HG02943 (cell line): ENCODE measurements around the gene GUCD1.
"Not testable (repeated sequence)": the region's sequence is repeated elsewhere in the genome, so short reads cannot be mapped to it uniquely, and the experiment has no call there.

ENCODE experiments used
- ATAC-seq: cut with Tn5 transposase; IDR thresholded peaks from one replicate; pipeline ENCODE4 v1.9.1; 2021; ENCODE audit warnings: mild to moderate bottlenecking, low read depth, moderate library complexity; ENCODE audit not compliant: unreplicated experiment

GUCD1 gene

DNA sequence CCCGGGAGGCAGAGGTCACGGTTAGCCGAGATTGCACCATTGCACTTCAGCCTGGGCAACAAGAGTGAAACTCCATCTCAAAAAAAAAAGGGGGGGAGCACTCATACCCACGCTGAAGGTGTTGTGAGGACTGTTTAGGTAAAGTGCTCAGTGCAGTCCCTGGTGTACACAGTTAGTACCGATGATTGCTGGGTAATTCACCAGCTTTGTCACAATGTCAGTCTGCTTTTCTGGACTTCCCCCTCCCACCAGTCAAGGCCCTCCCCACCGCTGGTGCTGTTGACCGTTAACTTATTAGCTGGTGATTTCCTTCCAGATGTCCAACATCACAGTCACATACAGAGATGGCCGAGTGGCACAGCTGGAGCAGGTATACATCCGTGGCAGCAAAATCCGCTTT lies 12.7 kb upstream of the GUCD1 start:
- ATAC-seq: no peak

DNA sequence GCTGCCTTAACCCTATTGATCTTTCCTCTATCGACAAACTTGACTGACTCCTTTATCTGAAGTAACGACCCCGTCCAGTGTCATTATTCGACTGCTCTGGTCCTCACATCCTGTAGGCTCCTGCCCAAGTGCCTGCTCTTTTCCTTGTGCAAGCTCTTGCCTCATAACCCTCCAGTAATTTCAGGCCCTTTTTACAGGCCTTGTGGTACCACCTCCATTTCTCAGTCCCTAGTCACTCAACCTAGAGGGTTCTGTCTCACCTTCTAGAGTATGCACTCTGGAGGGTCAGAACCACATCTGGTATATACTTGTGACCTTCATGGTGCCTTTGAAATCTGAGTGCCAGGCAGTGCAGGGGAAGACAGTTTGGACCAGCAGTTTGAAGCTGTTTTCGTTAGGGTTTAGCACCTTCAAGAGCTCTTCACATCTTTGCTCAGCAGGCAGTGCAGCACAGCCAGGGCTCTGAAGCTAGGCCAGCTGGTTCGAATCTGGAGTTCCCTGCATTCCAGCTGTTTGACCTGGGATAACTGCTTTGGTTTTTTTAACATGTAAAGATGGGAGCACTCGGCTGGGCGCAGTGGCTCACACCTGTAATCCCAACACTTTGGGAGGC lies 12.1 kb upstream of the GUCD1 start:
- ATAC-seq: no peak

DNA sequence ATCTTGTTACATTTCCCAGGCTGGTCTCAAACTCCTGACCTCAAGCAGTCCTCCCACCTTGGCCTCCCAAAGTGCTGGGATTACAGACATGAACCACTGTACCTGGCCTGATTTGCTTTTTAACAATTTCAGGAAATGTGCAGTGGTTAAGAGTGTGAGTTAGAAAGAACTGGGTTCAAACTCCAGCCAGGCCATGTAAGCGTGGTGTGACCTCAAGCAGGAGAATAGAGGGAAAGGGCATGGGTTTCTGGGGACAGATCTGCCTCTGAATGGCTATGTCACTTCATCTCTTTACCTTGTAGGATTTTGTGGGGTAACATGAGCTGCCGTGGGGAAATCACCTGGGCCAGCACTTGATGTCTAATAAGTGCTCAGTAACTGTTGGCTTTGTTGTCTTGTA lies 10.1 kb upstream of the GUCD1 start:
- ATAC-seq: no peak

DNA sequence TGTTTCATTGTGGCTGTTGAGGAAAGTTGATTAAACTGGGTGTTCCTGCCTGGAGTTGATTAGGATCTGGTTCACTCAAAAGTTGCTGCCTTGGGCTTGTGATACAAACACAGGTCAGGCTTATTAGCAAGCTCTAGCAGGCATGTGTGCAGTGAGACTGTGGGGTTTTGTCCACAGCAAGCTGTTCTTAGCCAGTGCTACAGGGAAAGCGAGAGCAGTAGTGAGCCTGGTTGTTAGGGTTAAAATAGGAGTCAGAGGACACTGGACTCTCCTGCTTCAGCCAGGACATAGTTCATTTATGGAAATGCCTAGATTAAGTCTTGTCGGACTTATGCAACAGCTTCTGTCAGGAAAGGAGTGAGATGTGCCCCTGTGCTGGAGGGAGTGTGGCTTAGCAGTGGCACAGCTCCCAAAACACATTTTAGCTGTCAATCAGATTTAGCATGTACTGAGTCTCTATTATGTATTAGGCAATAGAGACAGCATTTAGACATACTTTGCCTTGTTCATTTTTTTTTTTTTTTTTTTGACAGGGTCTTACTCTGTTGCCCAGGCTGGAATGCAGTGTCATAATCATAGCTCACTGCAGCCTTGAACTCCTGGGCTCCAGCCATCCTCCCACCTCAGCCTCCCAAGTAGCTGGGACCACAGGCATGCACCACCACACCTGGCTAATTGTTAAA lies 9.6 kb upstream of the GUCD1 start:
- no peak for ATAC-seq

DNA sequence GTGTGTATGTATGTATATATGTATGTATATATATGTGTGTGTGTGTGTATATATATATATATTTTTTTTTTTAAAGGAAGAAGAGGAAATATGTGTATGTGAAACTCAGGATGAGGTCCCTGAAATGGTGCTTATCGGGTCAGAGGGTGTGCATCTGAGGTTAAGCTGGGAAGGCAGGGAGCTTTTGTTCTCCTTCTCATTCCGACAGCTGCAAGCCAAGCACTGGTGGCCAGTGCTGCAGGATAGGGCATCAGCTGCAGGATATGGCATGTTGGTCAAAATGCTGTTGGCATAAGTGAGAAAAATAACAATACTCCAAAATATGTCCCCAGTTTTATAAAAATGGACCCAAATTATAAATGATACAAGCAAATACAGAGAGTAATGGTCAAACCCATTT lies 8.3 kb upstream of the GUCD1 start:
- ATAC-seq: no peak

DNA sequence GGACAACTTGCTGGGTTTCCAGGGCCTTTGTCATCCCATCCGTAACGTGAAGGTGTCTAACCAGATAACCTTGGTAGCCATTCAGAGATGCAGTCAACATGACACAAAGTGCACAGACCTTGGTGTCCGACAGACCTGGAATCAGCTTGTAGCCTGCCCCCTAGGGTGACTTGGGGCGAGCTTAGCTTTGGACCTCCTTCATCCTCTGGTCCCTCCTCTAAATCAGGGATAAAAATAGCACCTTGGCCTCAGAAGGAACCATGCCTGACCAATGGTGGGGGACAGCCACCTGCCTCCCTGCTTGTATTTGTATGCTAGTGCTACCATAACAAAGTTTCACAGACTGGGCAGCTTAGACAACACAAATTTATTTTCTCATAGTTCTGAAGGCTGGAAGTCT lies 4.5 kb upstream of the GUCD1 start:
- ATAC-seq: no peak

DNA sequence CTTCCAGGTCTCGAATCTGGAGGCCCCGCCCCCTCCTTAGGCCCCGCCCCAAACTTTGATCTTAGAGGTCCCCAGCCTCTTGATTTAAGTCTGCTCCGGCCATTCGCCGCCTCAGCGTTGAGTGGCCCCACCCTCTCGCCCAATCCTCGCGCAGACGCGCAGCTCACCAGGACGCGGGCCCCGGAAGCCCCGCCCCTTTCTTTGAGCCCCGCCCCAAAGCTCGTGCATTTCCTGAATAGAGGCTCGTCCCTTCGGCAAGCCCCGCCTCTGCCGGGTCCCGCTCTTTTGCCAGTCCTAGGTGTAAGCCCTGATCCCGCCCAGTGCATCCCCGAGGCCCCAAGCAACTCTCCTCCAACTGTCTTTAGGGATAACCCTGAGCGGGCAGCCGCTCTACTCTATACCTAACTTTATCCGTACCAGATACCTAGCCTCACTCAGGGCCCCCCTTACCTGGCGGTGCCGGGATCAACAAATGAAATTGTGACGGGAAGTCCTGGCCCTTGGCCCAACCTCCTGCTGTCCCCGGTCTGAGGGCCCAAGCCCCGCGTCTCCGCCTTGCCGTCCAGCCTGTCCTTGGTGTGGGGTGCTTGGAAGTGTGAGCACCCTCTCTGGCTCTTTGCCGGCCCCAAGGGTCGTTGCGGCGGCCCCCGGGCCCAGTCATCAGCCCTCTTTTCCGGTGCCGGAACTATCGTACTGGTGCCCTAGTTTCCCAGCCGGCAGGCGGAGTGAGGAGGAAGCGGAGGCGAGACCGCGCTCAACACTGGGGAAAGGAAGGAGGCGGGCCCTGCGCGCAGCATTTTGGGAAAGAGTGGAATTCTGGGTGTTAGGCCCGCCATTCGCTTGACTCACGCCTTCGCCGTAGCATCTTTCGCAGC lies 464 bp upstream of the GUCD1 start, which contains the start of gene SNRPD3:
TSS of gene SNRPD3 (plus strand) at position 835 of the 875 bp plus-strand sequence. CDS start 1,676 bp downstream, outside the sequence.
- ATAC-seq: peak; percentile 63

DNA sequence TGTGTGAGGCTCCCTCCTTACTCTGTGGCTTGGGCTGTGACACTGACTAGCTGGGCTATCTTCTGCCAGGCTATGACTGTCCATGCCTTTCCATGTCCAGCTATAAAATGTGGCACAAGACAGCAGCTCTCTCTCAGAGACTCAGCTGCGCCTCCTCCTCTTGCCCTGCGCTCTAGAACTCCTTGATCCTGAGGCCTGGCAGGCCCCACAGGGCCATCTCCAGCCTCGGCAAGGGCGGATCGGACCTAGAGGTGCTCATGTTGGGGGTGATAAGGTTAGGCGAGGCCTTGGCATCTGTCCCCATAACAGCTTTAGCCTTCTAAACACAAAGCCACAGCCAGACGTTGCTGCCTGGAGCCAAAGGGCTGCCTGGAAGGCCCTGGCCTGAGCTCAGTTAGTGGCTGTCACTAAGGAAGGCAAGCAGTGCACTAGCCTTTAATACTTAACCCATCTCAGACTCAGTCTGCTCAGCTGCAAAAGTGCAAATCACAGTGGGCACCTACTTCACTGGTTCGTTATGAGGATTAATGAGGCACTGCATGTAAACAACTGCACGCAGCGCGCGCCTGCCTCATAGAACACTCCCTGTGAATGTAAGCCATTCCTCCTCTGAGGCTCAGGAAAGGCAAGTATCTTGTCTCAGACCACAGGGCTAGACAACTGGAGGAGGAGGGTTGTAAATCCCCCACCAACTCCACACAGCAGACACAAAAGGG lies 1.2 kb downstream of the GUCD1 start:
- ATAC-seq: no peak

DNA sequence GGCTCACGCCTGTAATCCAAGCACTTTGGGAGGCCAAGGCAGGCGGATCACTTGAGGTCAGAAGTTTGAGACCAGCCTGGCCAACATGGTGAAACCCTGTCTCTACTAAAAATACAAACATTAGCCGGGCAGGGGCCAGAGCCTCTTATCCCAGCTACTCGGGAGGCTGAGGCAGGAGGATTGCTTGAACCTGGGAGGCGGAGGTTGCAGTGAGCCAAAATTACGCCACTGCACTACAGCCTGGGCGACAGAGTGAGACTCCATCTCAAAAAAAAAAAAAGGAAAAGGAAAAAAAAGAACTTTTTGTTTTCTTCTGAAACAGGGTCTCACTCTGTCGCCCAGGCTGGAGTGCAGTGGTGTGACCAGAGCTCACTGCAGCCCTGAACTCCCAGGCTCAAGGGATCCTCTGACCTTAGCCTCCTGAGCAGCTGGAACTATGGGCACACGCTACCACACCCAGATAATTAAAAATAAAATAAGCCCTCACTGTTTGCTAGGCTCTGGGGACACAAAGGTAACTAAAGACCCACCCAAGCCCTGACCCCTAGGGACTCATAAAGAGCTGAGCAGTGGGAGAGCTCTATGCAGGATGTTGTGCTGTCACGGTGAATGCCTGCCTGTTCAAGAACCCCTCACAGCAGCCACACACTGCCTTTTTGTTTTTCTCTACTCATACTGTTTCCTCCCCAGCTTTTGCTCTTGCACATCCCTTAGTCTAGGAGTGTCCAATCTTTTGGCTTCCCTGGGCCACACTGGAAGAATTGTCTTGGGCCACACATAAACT lies 2.2 kb downstream of the GUCD1 start:
- not testable (repeated sequence) for ATAC-seq

DNA sequence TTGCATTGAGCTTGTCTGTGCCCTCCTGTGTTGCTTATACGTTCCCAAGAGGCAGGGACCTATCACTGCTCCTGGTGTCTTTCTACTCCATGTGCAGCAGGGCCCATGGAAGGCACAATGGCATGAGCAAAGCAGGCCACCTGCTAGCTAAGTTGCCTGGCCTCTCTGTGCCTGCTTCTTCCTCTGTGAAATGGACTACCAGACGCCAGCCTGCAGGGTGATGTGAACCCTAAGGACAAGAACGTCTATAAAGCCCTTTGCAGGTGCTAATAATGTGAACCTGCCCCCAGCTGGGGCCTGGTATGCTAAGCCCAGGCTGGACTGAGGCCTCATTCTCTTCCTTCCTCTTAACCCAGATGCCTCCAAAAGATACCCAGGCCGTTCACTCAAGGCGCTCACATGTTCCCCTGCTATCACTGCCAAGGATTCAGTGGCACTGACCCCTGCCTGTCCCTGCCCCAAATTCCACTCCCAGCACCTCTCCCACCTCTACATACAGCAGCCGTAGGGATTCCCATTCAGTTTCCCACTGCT lies 4.0 kb downstream of the GUCD1 start:
- no peak for ATAC-seq

DNA sequence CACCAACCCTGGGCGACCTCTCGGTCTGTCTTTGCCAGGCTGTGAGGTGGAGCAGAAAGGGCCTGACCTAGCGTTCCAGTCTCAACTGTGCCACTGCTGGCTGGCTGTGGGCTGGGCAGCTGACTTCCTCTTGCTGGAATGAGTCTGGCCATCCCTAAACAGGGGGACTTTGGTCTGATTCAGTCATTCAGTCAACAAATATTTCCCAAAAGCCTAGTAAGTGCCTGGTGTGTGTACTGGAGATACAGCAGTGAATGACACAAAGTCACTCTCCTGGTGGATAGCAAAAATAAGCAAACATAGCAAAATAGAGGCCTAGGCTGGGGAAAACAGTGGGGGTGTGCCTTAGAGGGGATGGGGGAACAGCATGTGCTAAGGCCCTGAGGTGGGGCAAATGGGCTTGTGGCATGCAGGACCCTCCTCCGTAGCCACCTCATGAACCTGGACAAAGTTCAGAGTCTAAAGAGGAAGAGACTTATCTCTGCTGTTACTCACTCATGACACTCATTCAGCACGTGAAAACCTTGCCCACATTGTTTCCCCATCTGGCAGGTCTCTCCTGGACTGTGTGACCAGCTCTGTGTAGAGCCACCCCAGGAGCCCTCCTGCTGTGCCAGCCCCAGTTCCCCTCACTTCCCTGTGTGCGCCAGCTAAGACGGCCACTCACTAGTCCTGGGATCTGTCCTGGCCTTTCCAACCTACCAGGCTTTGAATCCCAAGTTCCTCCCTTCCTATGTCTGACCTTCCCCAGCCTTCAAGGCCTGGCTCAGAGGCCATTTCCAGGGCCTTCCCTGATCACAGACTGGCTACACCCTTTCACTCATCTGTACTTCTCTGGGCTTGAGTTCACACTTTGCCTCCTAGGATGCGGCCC lies 4.7 kb downstream of the GUCD1 start:
- no peak for ATAC-seq

DNA sequence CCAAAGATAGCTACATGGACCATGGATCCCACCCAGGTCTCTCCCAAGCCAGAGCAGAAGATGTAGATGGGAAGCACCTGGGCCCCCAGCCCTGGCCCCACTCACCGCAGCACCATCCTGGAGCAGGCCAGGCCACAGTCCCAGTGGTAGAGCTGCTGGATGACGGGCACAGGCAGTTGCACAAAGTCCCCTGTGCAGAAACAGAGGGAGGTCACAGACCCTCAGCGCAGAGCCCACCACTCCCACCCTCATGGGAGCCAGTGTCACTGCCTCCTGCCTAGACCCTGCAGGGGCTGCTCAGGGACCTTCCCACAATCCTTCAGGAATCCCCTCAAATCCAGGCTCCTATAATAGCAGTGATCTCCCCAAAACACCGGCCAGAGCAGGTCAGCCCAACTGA lies 6.1 kb downstream of the GUCD1 start:
- ATAC-seq: no peak

DNA sequence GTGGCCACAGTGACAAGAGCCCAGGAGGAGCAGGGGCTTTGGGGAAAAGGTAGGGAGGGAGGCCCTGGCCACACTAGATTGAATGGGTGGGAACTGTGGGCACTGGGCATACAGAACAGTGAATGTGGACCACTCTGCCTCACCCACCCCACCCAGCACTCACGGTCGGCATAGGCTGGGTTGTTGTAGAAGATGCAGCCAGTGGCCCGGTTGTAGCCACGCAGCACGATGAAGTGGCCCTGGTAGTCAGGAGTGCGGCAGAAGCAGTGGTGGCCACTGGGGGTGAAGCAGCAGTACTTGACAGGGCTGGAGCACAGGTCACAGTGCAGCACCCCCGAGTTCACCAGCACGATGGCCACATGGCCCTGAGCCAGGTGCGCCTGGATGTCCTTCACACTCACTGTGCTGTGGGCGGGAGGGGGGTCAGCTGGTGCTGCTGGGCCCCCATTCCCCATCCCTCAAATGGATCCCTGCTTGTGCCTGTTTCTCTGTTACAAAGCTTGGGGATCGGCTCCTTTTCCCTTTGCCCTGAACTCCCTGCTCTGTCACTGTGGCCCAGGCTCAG lies 11.2 kb downstream of the GUCD1 start:
- ATAC-seq: no peak

DNA sequence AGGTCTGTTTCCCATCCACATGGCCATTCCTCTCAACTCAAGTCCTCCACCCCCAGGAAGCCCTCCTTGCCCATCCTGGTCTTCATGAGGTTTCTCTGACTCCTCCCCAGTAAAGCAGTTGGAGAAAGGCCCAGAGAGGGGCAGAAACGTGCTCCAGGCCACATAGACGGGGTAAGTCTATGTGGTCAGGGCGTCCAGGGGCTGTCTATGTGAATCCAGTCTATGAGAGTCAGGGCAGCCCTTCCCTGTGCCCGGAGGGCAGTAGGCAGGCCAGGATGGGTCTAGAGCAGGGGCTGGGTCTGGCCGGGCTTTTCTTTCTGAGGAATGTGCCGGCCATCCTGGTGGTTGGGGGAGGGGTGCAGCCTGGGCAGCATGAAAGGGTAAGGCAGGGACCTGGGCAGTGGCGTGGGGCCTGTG lies 11.7 kb downstream of the GUCD1 start:
- no peak for ATAC-seq

DNA sequence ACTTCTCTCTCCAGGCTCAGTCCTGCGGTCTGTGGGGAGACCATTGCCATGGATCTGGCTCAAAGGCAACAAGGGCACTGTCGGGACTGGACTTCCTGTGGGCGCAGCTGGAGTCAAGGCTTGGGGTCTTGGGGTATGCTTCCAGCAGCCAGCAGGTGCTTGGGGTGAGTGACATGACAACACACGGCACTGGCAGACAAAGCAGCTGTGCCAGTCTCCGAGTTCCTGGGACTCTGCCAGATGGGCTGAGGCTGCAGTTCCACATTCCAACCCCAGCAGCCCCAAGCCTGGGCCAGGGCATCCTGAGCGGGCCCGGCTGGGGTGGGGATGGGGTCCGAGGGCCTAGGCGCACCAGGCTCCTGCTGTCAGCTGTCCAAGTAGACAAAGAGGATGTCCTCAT lies 12.3 kb downstream of the GUCD1 start:
- no peak for ATAC-seq

DNA sequence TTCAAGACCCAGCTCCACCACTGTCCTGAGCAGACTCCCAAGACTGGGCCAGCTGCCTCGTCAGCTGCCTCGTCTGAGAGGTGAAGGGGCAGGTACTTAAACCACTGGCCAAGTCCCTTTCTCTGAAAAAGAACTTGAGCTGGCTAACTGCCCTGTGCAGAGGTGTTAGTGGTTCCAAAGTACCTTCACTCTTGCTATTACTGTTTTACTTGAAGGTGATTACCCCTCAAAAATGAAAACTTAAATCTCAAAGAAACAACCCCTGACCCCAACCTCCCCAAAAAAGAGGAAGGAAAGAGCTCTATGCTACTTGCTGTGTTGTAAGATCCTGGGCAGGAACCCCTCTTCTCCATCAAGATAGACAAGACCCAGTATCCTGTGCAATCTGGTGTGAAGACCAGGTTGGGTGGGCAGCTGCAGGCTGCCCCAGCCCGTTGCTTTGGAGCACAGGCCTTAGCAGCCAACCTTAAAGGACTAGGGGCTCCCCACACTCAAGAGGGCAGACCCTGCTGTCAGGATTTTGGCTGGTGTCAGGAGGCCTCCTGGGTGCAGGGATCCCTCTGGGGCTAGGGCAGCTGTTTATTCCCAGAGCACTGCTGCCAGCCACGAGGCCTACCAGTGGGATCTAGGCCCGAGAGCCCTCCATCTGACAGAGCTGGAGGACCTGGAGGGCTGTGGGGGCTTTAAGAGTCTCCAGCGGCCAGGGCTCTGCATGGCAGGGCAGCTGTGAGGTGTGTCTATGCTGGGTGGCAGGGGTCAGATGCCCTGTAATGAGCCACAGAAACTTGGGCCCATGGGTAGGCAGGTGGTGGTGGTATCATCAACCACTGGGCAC lies 13.0 kb downstream of the GUCD1 start:
- ATAC-seq: no peak

DNA sequence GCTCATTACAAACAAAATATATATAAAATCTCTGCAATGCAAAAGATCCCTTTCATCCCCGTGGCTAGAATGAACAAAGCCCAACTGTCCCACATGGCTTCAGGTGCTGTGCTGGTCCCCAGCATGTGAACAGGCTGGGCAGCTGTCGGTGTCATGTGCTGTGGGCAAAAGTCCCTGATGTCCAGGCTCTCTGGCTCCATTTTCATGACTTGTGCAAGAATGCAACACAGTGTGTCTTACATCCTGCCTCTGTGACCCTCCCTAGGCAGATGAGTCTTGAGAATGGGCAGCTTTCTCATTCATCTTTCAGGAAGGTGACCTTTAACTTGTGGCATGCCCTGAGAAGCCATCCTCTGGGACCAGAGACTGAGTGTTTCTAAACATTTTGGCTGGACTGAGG lies 14.5 kb downstream of the GUCD1 start:
- ATAC-seq: no peak

DNA sequence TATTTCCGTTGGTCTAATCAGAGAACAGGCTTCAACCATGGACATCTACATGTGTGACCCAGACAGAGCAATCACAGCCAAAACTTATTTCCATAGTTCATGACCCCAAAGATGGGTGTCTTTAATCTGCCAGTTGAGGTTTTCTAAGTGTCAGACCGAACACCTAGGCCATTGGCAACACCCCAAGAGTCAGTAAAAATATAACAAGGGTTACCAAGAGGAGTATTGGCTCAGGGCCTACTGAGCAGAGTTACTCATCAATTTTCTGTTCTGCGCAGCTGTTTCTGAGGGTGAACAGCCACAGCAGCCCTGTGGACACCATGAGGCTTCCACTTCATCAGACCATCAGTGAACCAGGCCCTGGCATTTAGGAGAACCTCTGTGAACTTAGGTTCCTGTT lies 18.8 kb downstream of the GUCD1 start:
- no peak for ATAC-seq
